Natural killer cell treated with Interleukin-12 subunit alpha and Interleukin-12 subunit beta and Interleukin-15 and Interleukin-18, amount 100 ng/mL, for 72 hours (primary cell): ENCODE measurements around the gene ABCB9. TPM values are rescaled to one million over a fixed set of nuclear protein-coding genes. Genes with fewer than 3 reads are reported as not detected.

Experiments
- ATAC-seq, 2 donors: fragments of 150-1000 bp; cut with Tn5 transposase in 1 of 2; sonication (Bioruptor Pico), chemical (Tn5 transposase) in 1 of 2; 2 replicates each; pipeline ENCODE4 v1.10.0; 2021
- DNase-seq: peaks from one replicate; pipeline ENCODE4 v3.0.0; 2022; ENCODE audit warnings: low spot score
- H3K27ac Mint-ChIP-seq, 2 donors: 1 replicate in 1 of 2; 2 replicates in 1 of 2; pipeline ENCODE4 v1.8.0; 2022; ENCODE audit warnings: mixed read lengths in 2 of 2, mild to moderate bottlenecking in 1 of 2, moderate library complexity in 1 of 2
- H3K27me3 Mint-ChIP-seq, 2 donors: 1 replicate in 1 of 2; 2 replicates in 1 of 2; pipeline ENCODE4 v1.8.0; 2022; ENCODE audit warnings: mixed read lengths in 2 of 2
- H3K36me3 Mint-ChIP-seq: one replicate; pipeline ENCODE4 v1.8.0; 2022; ENCODE audit warnings: mixed read lengths
- H3K4me1 Mint-ChIP-seq, 2 donors: 1 replicate in 1 of 2; 2 replicates in 1 of 2; pipeline ENCODE4 v1.8.0; 2022; ENCODE audit warnings: low read depth in 2 of 2, mixed read lengths in 2 of 2, mild to moderate bottlenecking in 1 of 2
- H3K4me3 Mint-ChIP-seq: one replicate; pipeline ENCODE4 v1.8.0; 2022; ENCODE audit warnings: mixed read lengths
- H3K9me3 Mint-ChIP-seq: 2 replicates; pipeline ENCODE4 v1.8.0; 2022; ENCODE audit warnings: mixed read lengths
- total RNA-seq, 2 donors: library from RNA; stranded (reverse); gene quantifications; one replicate each; pipeline ENCODE4 v1.2.3, GENCODE V29; 2022

ABCB9 gene
- total RNA-seq, 2 donors from 2014 or later = 4.5 to 6.3 TPM

- Mint-ChIP-seq H3K27me3 (no peaks in the 10 kb centered on the region), H3K4me3 (no peak overlapping the region), H3K4me1 (peaks cover 18 to 22% of the 10 kb centered on the region in 2 donors), H3K27ac (no peak overlapping the region), H3K36me3 (no peaks in the 10 kb centered on the region), H3K9me3 (no peaks in the 10 kb centered on the region)
- no peak for DNase-seq
- ATAC-seq = no peak
Measured at GRCh38 chr12:122939125-122939524, 27.1 kb downstream of the ABCB9 start.

GRCh38 chr12:122937622-122938091, 28.6 kb downstream of the ABCB9 start:
- no peak overlapping the region for H3K27ac Mint-ChIP-seq
- H3K36me3 Mint-ChIP-seq = no peaks in the 10 kb centered on the region
- no peak for ATAC-seq
- H3K9me3 Mint-ChIP-seq = no peaks in the 10 kb centered on the region
- no peak for DNase-seq
- H3K27me3 Mint-ChIP-seq = no peaks in the 10 kb centered on the region
- H3K4me3 Mint-ChIP-seq = no peak overlapping the region
- peaks cover 4 to 7% of the 10 kb centered on the region in 2 donors for H3K4me1 Mint-ChIP-seq

- no peak for DNase-seq
- Mint-ChIP-seq H3K27ac (no peak overlapping the region), H3K4me1 (peaks cover 0 to 3% of the 10 kb centered on the region in 2 donors), H3K27me3 (no peaks in the 10 kb centered on the region), H3K9me3 (no peaks in the 10 kb centered on the region), H3K4me3 (no peak overlapping the region), H3K36me3 (no peaks in the 10 kb centered on the region)
- ATAC-seq = no peak
Measured at GRCh38 chr12:122935318-122935717, 30.9 kb downstream of the ABCB9 start.

- H3K36me3 Mint-ChIP-seq = no peaks in the 10 kb centered on the region
- no peaks in the 10 kb centered on the region for H3K9me3 Mint-ChIP-seq
- H3K4me3 Mint-ChIP-seq = no peak overlapping the region
- ATAC-seq (no peak), DNase-seq (no peak)
- peaks cover 0 to 3% of the 10 kb centered on the region in 2 donors for H3K4me1 Mint-ChIP-seq
- H3K27ac Mint-ChIP-seq = no peak overlapping the region
- H3K27me3 Mint-ChIP-seq = no peaks in the 10 kb centered on the region
Measured at GRCh38 chr12:122934722-122935121, 31.5 kb downstream of the ABCB9 start.

GRCh38 chr12:122932207-122932606, 34.1 kb downstream of the ABCB9 start:
- H3K27me3 Mint-ChIP-seq = no peaks in the 10 kb centered on the region
- H3K9me3 Mint-ChIP-seq = no peaks in the 10 kb centered on the region
- no peaks in the 10 kb centered on the region for H3K36me3 Mint-ChIP-seq
- H3K27ac Mint-ChIP-seq = no peak overlapping the region
- H3K4me3 Mint-ChIP-seq = no peak overlapping the region
- DNase-seq (no peak), ATAC-seq (no peak)
- H3K4me1 Mint-ChIP-seq = no peaks in the 10 kb centered on the region

- ATAC-seq = no peak
- Mint-ChIP-seq H3K27me3 (no peaks in the 10 kb centered on the region), H3K9me3 (no peaks in the 10 kb centered on the region)
Measured at GRCh38 chr12:122929812-122930211, 36.5 kb downstream of the ABCB9 start.

GRCh38 chr12:122929148-122929538, 37.1 kb downstream of the ABCB9 start:
- no peaks in the 10 kb centered on the region for H3K36me3 Mint-ChIP-seq
- no peak overlapping the region for H3K27ac Mint-ChIP-seq
- DNase-seq (no peak), ATAC-seq (no peak)
- no peak overlapping the region for H3K4me3 Mint-ChIP-seq
- peaks cover 0 to 3% of the 10 kb centered on the region in 2 donors for H3K4me1 Mint-ChIP-seq
- no peaks in the 10 kb centered on the region for H3K27me3 Mint-ChIP-seq
- no peaks in the 10 kb centered on the region for H3K9me3 Mint-ChIP-seq

More at GRCh38 chr12:122929812-122930211, 36.5 kb downstream of the ABCB9 start:
- DNase-seq = no peak
- no peak overlapping the region for H3K27ac Mint-ChIP-seq
- no peak overlapping the region for H3K4me3 Mint-ChIP-seq
- no peaks in the 10 kb centered on the region for H3K36me3 Mint-ChIP-seq
- H3K4me1 Mint-ChIP-seq = peaks cover 0 to 3% of the 10 kb centered on the region in 2 donors

- peaks cover 0 to 3% of the 10 kb centered on the region in 2 donors for H3K4me1 Mint-ChIP-seq
- H3K4me3 Mint-ChIP-seq = no peak overlapping the region
- H3K27ac Mint-ChIP-seq = peak overlapping the region in 1 of 2 donors; percentile 50
- DNase-seq (no peak), ATAC-seq (no peak)
- H3K36me3 Mint-ChIP-seq = no peaks in the 10 kb centered on the region
- H3K9me3 Mint-ChIP-seq = no peaks in the 10 kb centered on the region
- H3K27me3 Mint-ChIP-seq = no peaks in the 10 kb centered on the region
Measured at GRCh38 chr12:122928404-122929147, 37.7 kb downstream of the ABCB9 start.

- H3K4me1 Mint-ChIP-seq = peaks cover 0 to 3% of the 10 kb centered on the region in 2 donors
- ATAC-seq = no peak
- no peaks in the 10 kb centered on the region for H3K36me3 Mint-ChIP-seq
- no peak overlapping the region for H3K4me3 Mint-ChIP-seq
- DNase-seq = no peak
- H3K27me3 Mint-ChIP-seq = no peaks in the 10 kb centered on the region
- no peaks in the 10 kb centered on the region for H3K9me3 Mint-ChIP-seq
- no peak overlapping the region for H3K27ac Mint-ChIP-seq
Measured at GRCh38 chr12:122927756-122928403, 38.4 kb downstream of the ABCB9 start.

GRCh38 chr12:122921917-122922316, 44.3 kb downstream of the ABCB9 start:
- H3K4me1 Mint-ChIP-seq = peaks cover under 1 to 3% of the 10 kb centered on the region in 2 donors

GRCh38 chr12:122920687-122921086, 45.6 kb downstream of the ABCB9 start:
- Mint-ChIP-seq H3K27me3 (no peaks in the 10 kb centered on the region), H3K36me3 (no peaks in the 10 kb centered on the region), H3K4me1 (peaks cover 0 to 3% of the 10 kb centered on the region in 2 donors), H3K9me3 (no peaks in the 10 kb centered on the region), H3K27ac (no peak overlapping the region), H3K4me3 (no peak overlapping the region)
- no peak for DNase-seq
- no peak for ATAC-seq

More at GRCh38 chr12:122921917-122922316, 44.3 kb downstream of the ABCB9 start:
- no peak overlapping the region for H3K27ac Mint-ChIP-seq
- DNase-seq = no peak
- no peaks in the 10 kb centered on the region for H3K36me3 Mint-ChIP-seq
- no peak for ATAC-seq
- H3K4me3 Mint-ChIP-seq = no peak overlapping the region
- H3K9me3 Mint-ChIP-seq = no peaks in the 10 kb centered on the region
- no peaks in the 10 kb centered on the region for H3K27me3 Mint-ChIP-seq

GRCh38 chr12:122918827-122919226, 47.4 kb downstream of the ABCB9 start:
- ATAC-seq (no peak), DNase-seq (no peak)
- H3K27ac Mint-ChIP-seq = peak overlapping the region in 1 of 2 donors; percentile 45
- H3K36me3 Mint-ChIP-seq = no peaks in the 10 kb centered on the region
- H3K4me3 Mint-ChIP-seq = no peak overlapping the region
- H3K27me3 Mint-ChIP-seq = no peaks in the 10 kb centered on the region
- H3K4me1 Mint-ChIP-seq = peaks cover 3% of the 10 kb centered on the region in 2 donors
- H3K9me3 Mint-ChIP-seq = no peaks in the 10 kb centered on the region

GRCh38 chr12:122917507-122918121, 48.6 kb downstream of the ABCB9 start:
- Mint-ChIP-seq H3K4me3 (no peak overlapping the region), H3K27ac (no peak overlapping the region), H3K27me3 (no peaks in the 10 kb centered on the region), H3K9me3 (no peaks in the 10 kb centered on the region), H3K36me3 (no peaks in the 10 kb centered on the region), H3K4me1 (peaks cover 3 to 4% of the 10 kb centered on the region in 2 donors)
- DNase-seq (no peak), ATAC-seq (no peak)
